Keratinocyte (primary cell): ENCODE data around the gene BNC2.

Experiments used
- CTCF ChIP-seq, 3 experiments: IDR thresholded peaks in 1 of 3; conservative IDR thresholded peaks in 1 of 3; optimal IDR thresholded peaks in 1 of 3; 2 replicates in 2 of 3; 3 replicates in 1 of 3; pipeline versions ENCODE3 to v1.5.1; 2011; ENCODE audit warnings: low read length in 3 of 3, mild to moderate bottlenecking in 3 of 3, moderate library complexity in 2 of 3, control low read depth in 1 of 3, inconsistent platforms in 1 of 3; ENCODE audit not compliant: insufficient read depth in 2 of 3; ENCODE audit errors: extremely low read depth in 1 of 3
- EZH2 ChIP-seq: IDR thresholded peaks from one replicate; pipeline ENCODE4 v1.6.1; 2012; ENCODE audit warnings: inconsistent platforms, mild to moderate bottlenecking, low read length, moderate library complexity

- TF ChIP-seq CTCF (optimal IDR thresholded peaks at IDR 0.05 in 1 of 3, IDR thresholded peaks at IDR 0.05 in 1 of 3, conservative IDR thresholded peaks at IDR 0.05 in 1 of 3; ENCODE audit: extremely low read depth in 1 of 3, insufficient read depth in 2 of 3, low read length in 3 of 3), result no peak
- TF ChIP-seq EZH2, result no peak
Observed at GRCh38 chr9:16622541-16622940, 247.9 kb downstream of the BNC2 start.
